Measurements from ENCODE around the gene SLC4A11.
A peak's percentile ranks its signal among the peaks of the same experiment; 100 is the strongest.

SLC4A11 gene

GRCh38 chr20:3239026-3239866, at the start of gene SLC4A11:
Gene SLC4A11, minus strand, starts transcription at chr20:3239190. Its CDS starts 53 bp downstream, at chr20:3239137.
- TF ChIP-seq ZBTB7A (IDR thresholded peaks at IDR 0.05; ENCODE audit: low read depth) (peak; percentile 55; the same call in 1 of the 2 replicates), USF1 (IDR thresholded peaks at IDR 0.05) (no peak), TAF1 (IDR thresholded peaks at IDR 0.05; ENCODE audit: low read depth) (0 out of 2 replicates have a peak, but pooled peaks have one; percentile 14)

- TF ChIP-seq CREB1 (IDR thresholded peaks at IDR 0.05; ENCODE audit: low read depth) = no peak
- no peak for TF ChIP-seq EGR1 (IDR thresholded peaks at IDR 0.05)
- TF ChIP-seq TAF1 (IDR thresholded peaks at IDR 0.05; ENCODE audit: low read depth) = no peak
- TF ChIP-seq TEAD4 (IDR thresholded peaks at IDR 0.05) = no peak
- TF ChIP-seq USF1 (IDR thresholded peaks at IDR 0.05) = no peak
- TF ChIP-seq MAX (IDR thresholded peaks at IDR 0.05) = no peak
- no peak for TF ChIP-seq FOXM1 (IDR thresholded peaks at IDR 0.05; ENCODE audit: borderline replicate concordance, low read depth)
- TF ChIP-seq REST (IDR thresholded peaks at IDR 0.05; ENCODE audit: low read depth) = no peak
- no peak for TF ChIP-seq NFIC (IDR thresholded peaks at IDR 0.05)
- TF ChIP-seq EP300 (IDR thresholded peaks at IDR 0.05; ENCODE audit: borderline replicate concordance) = no peak
- TF ChIP-seq YY1 (IDR thresholded peaks at IDR 0.05; ENCODE audit: low read depth) = no peak
- TF ChIP-seq ZBTB7A (IDR thresholded peaks at IDR 0.05; ENCODE audit: low read depth) = no peak
- no peak for TF ChIP-seq RAD21 (IDR thresholded peaks at IDR 0.05; ENCODE audit: low read depth)
- TF ChIP-seq CEBPB (IDR thresholded peaks at IDR 0.05) = no peak
Measured at GRCh38 chr20:3283222-3283820, 44.3 kb upstream of the SLC4A11 start.

- TF ChIP-seq CEBPB (IDR thresholded peaks at IDR 0.05) = no peak
- no peak for TF ChIP-seq TAF1 (IDR thresholded peaks at IDR 0.05; ENCODE audit: low read depth)
- TF ChIP-seq FOXM1 (IDR thresholded peaks at IDR 0.05; ENCODE audit: borderline replicate concordance, low read depth) = no peak
- peak; percentile 24; the same call in 1 of the 2 replicates for TF ChIP-seq MAX (IDR thresholded peaks at IDR 0.05)
- TF ChIP-seq NFIC (IDR thresholded peaks at IDR 0.05) = peak; percentile 33; the same call in 1 of the 2 replicates
- no peak for TF ChIP-seq YY1 (IDR thresholded peaks at IDR 0.05; ENCODE audit: low read depth)
- TF ChIP-seq CREB1 (IDR thresholded peaks at IDR 0.05; ENCODE audit: low read depth) = no peak
- TF ChIP-seq ZBTB7A (IDR thresholded peaks at IDR 0.05; ENCODE audit: low read depth) = no peak
- TF ChIP-seq EP300 (IDR thresholded peaks at IDR 0.05; ENCODE audit: borderline replicate concordance) = peak; percentile 19; the same call in 1 of the 2 replicates
- no peak for TF ChIP-seq USF1 (IDR thresholded peaks at IDR 0.05)
- TF ChIP-seq RAD21 (IDR thresholded peaks at IDR 0.05; ENCODE audit: low read depth) = no peak
- no peak for TF ChIP-seq TCF12 (IDR thresholded peaks at IDR 0.05; ENCODE audit: low read depth)
- TF ChIP-seq REST (IDR thresholded peaks at IDR 0.05; ENCODE audit: low read depth) = no peak
- peak; percentile 92 for TF ChIP-seq TEAD4 (IDR thresholded peaks at IDR 0.05)
- no peak for TF ChIP-seq EGR1 (IDR thresholded peaks at IDR 0.05)
Measured at GRCh38 chr20:3282271-3283221, 43.6 kb upstream of the SLC4A11 start.

- no peak for TF ChIP-seq TEAD4 (IDR thresholded peaks at IDR 0.05)
Measured at GRCh38 chr20:3281437-3281836, 42.4 kb upstream of the SLC4A11 start.
